H9 (cell line): ENCODE measurements around the gene GLRA1. TPM values are rescaled to one million over a fixed set of nuclear protein-coding genes. Genes with fewer than 3 reads are reported as not detected.

Experiments used
- DNase-seq: peaks from one replicate; pipeline ENCODE4 v3.0.0-alpha.2; 2017
- H2AFZ ChIP-seq: one replicate; pipeline ENCODE4 v1.6.1; 2013; ENCODE audit warnings: mild to moderate bottlenecking, low read length, control low read depth, moderate library complexity
- H2AK5ac ChIP-seq: 2 replicates; pipeline ENCODE4 v1.6.1; 2013; ENCODE audit warnings: low read length, control low read depth, mixed read lengths; ENCODE audit not compliant: insufficient read length
- H2BK120ac ChIP-seq: one replicate; pipeline ENCODE4 v1.6.1; 2013; ENCODE audit warnings: low read depth, mild to moderate bottlenecking, low read length, control low read depth, inconsistent platforms; ENCODE audit not compliant: poor library complexity, severe bottlenecking
- H2BK12ac ChIP-seq: 2 replicates; pipeline ENCODE4 v1.6.1; 2013; ENCODE audit warnings: low read length, control low read depth, mixed read lengths, low read depth; ENCODE audit not compliant: insufficient read length
- H2BK15ac ChIP-seq: 2 replicates; pipeline ENCODE4 v1.6.1; 2013; ENCODE audit warnings: low read depth, low read length, control low read depth
- H2BK20ac ChIP-seq: one replicate; pipeline ENCODE4 v1.6.1; 2013; ENCODE audit warnings: low read depth, mild to moderate bottlenecking, low read length, control low read depth, inconsistent platforms; ENCODE audit not compliant: poor library complexity, severe bottlenecking
- H2BK5ac ChIP-seq: 2 replicates; pipeline ENCODE4 v1.6.1; 2013; ENCODE audit warnings: low read length, control low read depth, mixed read lengths; ENCODE audit not compliant: insufficient read length
- H3K14ac ChIP-seq: 2 replicates; pipeline ENCODE4 v1.6.1; 2013; ENCODE audit warnings: low read length, control low read depth; ENCODE audit not compliant: insufficient read depth
- H3K18ac ChIP-seq: 2 replicates; pipeline ENCODE4 v1.6.1; 2013; ENCODE audit warnings: low read depth, mild to moderate bottlenecking, mixed read lengths, low read length, control low read depth; ENCODE audit not compliant: insufficient read length
- H3K23ac ChIP-seq: 2 replicates; pipeline ENCODE4 v1.6.1; 2013; ENCODE audit warnings: low read length, control low read depth, mixed read lengths, low read depth; ENCODE audit not compliant: insufficient read length
- H3K23me2 ChIP-seq: 2 replicates; pipeline ENCODE4 v1.6.1; 2013; ENCODE audit warnings: low read depth, mild to moderate bottlenecking, mixed read lengths, low read length, control low read depth; ENCODE audit not compliant: insufficient read length, poor library complexity, severe bottlenecking
- H3K27ac ChIP-seq: 2 replicates; pipeline ENCODE4 v1.5.1; 2013; ENCODE audit warnings: low read length, control low read depth, mixed read lengths, low read depth; ENCODE audit not compliant: insufficient read length
- H3K27me3 ChIP-seq: 2 replicates; pipeline ENCODE4 v1.6.1; 2013; ENCODE audit warnings: low read length, control low read depth, inconsistent platforms; ENCODE audit not compliant: insufficient read depth
- H3K4ac ChIP-seq: 2 replicates; pipeline ENCODE4 v1.6.1; 2013; ENCODE audit warnings: low read depth, mild to moderate bottlenecking, control low read depth, inconsistent platforms, low read length, moderate library complexity
- H3K4me1 ChIP-seq: 2 replicates; pipeline ENCODE4 v1.6.1; 2013; ENCODE audit warnings: low read length, control low read depth, inconsistent platforms; ENCODE audit not compliant: insufficient read depth
- H3K4me2 ChIP-seq: 2 replicates; pipeline ENCODE4 v1.6.1; 2013; ENCODE audit warnings: low read length, control low read depth, mixed read lengths; ENCODE audit not compliant: insufficient read length, insufficient read depth
- H3K56ac ChIP-seq: 2 replicates; pipeline ENCODE4 v1.6.1; 2013; ENCODE audit warnings: low read depth, mild to moderate bottlenecking, mixed read lengths, low read length, control low read depth; ENCODE audit not compliant: insufficient read length
- H3K79me1 ChIP-seq: 2 replicates; pipeline ENCODE4 v1.6.1; 2013; ENCODE audit warnings: low read depth, mild to moderate bottlenecking, moderate library complexity, low read length, control low read depth, inconsistent platforms; ENCODE audit not compliant: insufficient read depth, poor library complexity, severe bottlenecking
- H3K79me2 ChIP-seq: 2 replicates; pipeline ENCODE4 v1.6.1; 2013; ENCODE audit warnings: low read length, control low read depth, inconsistent platforms; ENCODE audit not compliant: insufficient read depth
- H3K9ac ChIP-seq: 2 replicates; pipeline ENCODE4 v1.6.1; 2013; ENCODE audit warnings: low read length, control low read depth, mixed read lengths; ENCODE audit not compliant: insufficient read length; ENCODE audit errors: extremely low read depth
- H3K9me3 ChIP-seq: one replicate; pipeline ENCODE4 v1.6.1; 2013; ENCODE audit warnings: low read depth, low read length, inconsistent platforms; ENCODE audit not compliant: control insufficient read depth
- H3T11ph ChIP-seq: one replicate; pipeline ENCODE4 v1.6.1; 2013; ENCODE audit warnings: mild to moderate bottlenecking, low read length, control low read depth, inconsistent platforms
- H4K20me1 ChIP-seq: one replicate; pipeline ENCODE4 v1.6.1; 2013; ENCODE audit not compliant: control insufficient read depth, insufficient read length, insufficient read depth
- H4K5ac ChIP-seq: 2 replicates; pipeline ENCODE4 v1.6.1; 2013; ENCODE audit warnings: low read depth, mild to moderate bottlenecking, mixed read lengths, low read length, control low read depth; ENCODE audit not compliant: insufficient read length
- H4K8ac ChIP-seq: replicated peaks from 2 replicates; pipeline ENCODE4 v1.6.1; 2013; ENCODE audit warnings: low read length, control low read depth, mixed read lengths, low read depth; ENCODE audit not compliant: insufficient read length
- H4K91ac ChIP-seq: 2 replicates; pipeline ENCODE4 v1.6.1; 2013; ENCODE audit warnings: low read depth, mild to moderate bottlenecking, moderate library complexity, mixed read lengths, low read length, control low read depth; ENCODE audit not compliant: insufficient read length
- H3K27ac Mint-ChIP-seq, 3 experiments: 2 replicates in 2 of 3; 3 replicates in 1 of 3; pipeline ENCODE4 v1.8.0; 2020 to 2021; ENCODE audit warnings: mixed read lengths in 3 of 3, mild to moderate bottlenecking in 1 of 3, moderate library complexity in 1 of 3
- H3K27me3 Mint-ChIP-seq: 2 replicates; pipeline ENCODE4 v1.8.0; 2021; ENCODE audit warnings: low read depth, mild to moderate bottlenecking, moderate library complexity, mixed read lengths
- H3K36me3 Mint-ChIP-seq, 3 experiments: 2 replicates in 2 of 3; 3 replicates in 1 of 3; pipeline ENCODE4 v1.8.0; 2020 to 2021; ENCODE audit warnings: low read depth in 3 of 3, mixed read lengths in 3 of 3; ENCODE audit not compliant: insufficient read depth in 1 of 3
- H3K4me1 Mint-ChIP-seq, 2 experiments: 2 replicates each; pipeline ENCODE4 v1.8.0; 2020; ENCODE audit warnings: mixed read lengths in 2 of 2
- H3K4me3 Mint-ChIP-seq, 2 experiments: 2 replicates in 1 of 2; 3 replicates in 1 of 2; pipeline ENCODE4 v1.8.0; 2020 to 2021; ENCODE audit warnings: mild to moderate bottlenecking in 2 of 2, mixed read lengths in 2 of 2, moderate library complexity in 1 of 2
- H3K9me3 Mint-ChIP-seq, 2 experiments: 2 replicates in 1 of 2; 3 replicates in 1 of 2; pipeline ENCODE4 v1.8.0; 2020; ENCODE audit warnings: mild to moderate bottlenecking in 2 of 2, mixed read lengths in 2 of 2, moderate library complexity in 1 of 2
- CTCF ChIP-seq: fragments of 200-600 bp; sonication (generic); conservative IDR thresholded peaks from 3 replicates; pipeline ENCODE4 v1.8.0; 2021; ENCODE audit warnings: antibody characterized with exemption, mild to moderate bottlenecking
- WGBS: extraction: QIAGEN DNeasy Blood & Tissue Kit; methylation state at CpG from one replicate; pipeline ENCODE4 v1.1.7; 2013; ENCODE audit warnings: missing lambda C conversion rate, low lambda C conversion rate, mixed read lengths; ENCODE audit not compliant: insufficient read length; ENCODE audit errors: extremely low coverage; 5-methylcytosine and 5-hydroxymethylcytosine counted together
- total RNA-seq: library from RNA; stranded (reverse); gene quantifications from 2 replicates; pipeline ENCODE4 v1.2.1, GENCODE V29; 2021

Gene GLRA1
- total RNA-seq, 1 experiment from 2014 or later = not detected

GRCh38 chr5:151868451-151868850, 56.2 kb downstream of the GLRA1 start:
- H3K9me3 Mint-ChIP-seq = no peaks in the 10 kb centered on the region
- Histone ChIP-seq H2BK15ac (no peak overlapping the region), H3K23ac (no peak overlapping the region), H2BK120ac (no peak overlapping the region), H3K23me2 (no peaks in the 10 kb centered on the region), H3T11ph (no peak overlapping the region), H3K79me2 (no peaks in the 10 kb centered on the region), H4K5ac (no peak overlapping the region), H3K14ac (no peak overlapping the region), H3K27ac (no peak overlapping the region), H4K8ac (no peak overlapping the region), H3K4me2 (no peak overlapping the region), H2BK5ac (no peak overlapping the region), H3K79me1 (no peaks in the 10 kb centered on the region), H2AFZ (no peak overlapping the region), H3K9ac (no peak overlapping the region), H3K18ac (no peak overlapping the region), H3K56ac (no peak overlapping the region), H4K91ac (no peak overlapping the region), H4K20me1 (no peaks in the 10 kb centered on the region), H3K4me1 (no peaks in the 10 kb centered on the region), H2BK12ac (no peak overlapping the region), H3K4ac (no peak overlapping the region), H3K9me3 (no peaks in the 10 kb centered on the region), H2AK5ac (no peak overlapping the region), H3K27me3 (no peaks in the 10 kb centered on the region), H2BK20ac (no peak overlapping the region)
- H3K27ac Mint-ChIP-seq = no peak overlapping the region
- H3K36me3 Mint-ChIP-seq = no peaks in the 10 kb centered on the region
- no peak overlapping the region for H3K4me3 Mint-ChIP-seq
- DNase-seq = no peak
- H3K27me3 Mint-ChIP-seq = no peaks in the 10 kb centered on the region; the same call in 1 of the 2 replicates
- no CpG with 5 or more reads among the region's 4 CpGs for WGBS
- no peaks in the 10 kb centered on the region for H3K4me1 Mint-ChIP-seq
- TF ChIP-seq CTCF = no peak
